Hepatocyte (in vitro differentiated cells): ENCODE data around the gene GPANK1. TPM values are rescaled to one million over a fixed set of nuclear protein-coding genes. Genes with fewer than 3 reads are reported as not detected.

ENCODE experiments used
- DNase-seq: peaks from one replicate; pipeline ENCODE4 v3.0.0-alpha.2; 2016; ENCODE audit warnings: low spot score
- H2AFZ ChIP-seq: fragments of 200-600 bp; sonication (generic); 2 replicates; pipeline ENCODE4 v1.6.0; 2016; ENCODE audit warnings: antibody characterized with exemption, mild to moderate bottlenecking
- H3K27ac ChIP-seq: fragments of 200-600 bp; sonication (generic); 2 replicates; pipeline ENCODE4 v1.5.1; 2016; ENCODE audit warnings: mild to moderate bottlenecking
- H3K27me3 ChIP-seq: fragments of 200-600 bp; sonication (generic); 2 replicates; pipeline ENCODE4 v1.6.1; 2016
- H3K36me3 ChIP-seq: fragments of 200-600 bp; sonication (generic); replicated peaks from 2 replicates; pipeline ENCODE4 v1.5.1; 2016; ENCODE audit warnings: low read depth; ENCODE audit not compliant: insufficient read depth
- H3K4me1 ChIP-seq: fragments of 200-600 bp; sonication (generic); 2 replicates; pipeline ENCODE4 v1.5.1; 2016; ENCODE audit warnings: mild to moderate bottlenecking, moderate library complexity; ENCODE audit not compliant: insufficient read depth
- H3K4me2 ChIP-seq: fragments of 200-600 bp; sonication (generic); 2 replicates; pipeline ENCODE4 v1.6.0; 2016
- H3K4me3 ChIP-seq: fragments of 200-600 bp; sonication (generic); 2 replicates; pipeline ENCODE4 v1.5.1; 2016; ENCODE audit warnings: mild to moderate bottlenecking
- H3K79me2 ChIP-seq: fragments of 200-600 bp; sonication (generic); 2 replicates; pipeline ENCODE4 v1.6.0; 2017; ENCODE audit warnings: mild to moderate bottlenecking
- H3K9me2 ChIP-seq: fragments of 200-600 bp; sonication (generic); replicated peaks from 2 replicates; pipeline ENCODE4 v1.6.0; 2017; ENCODE audit warnings: mild to moderate bottlenecking; ENCODE audit not compliant: insufficient read depth
- H3K9me3 ChIP-seq: fragments of 200-600 bp; sonication (generic); 2 replicates; pipeline ENCODE4 v1.5.1; 2016; ENCODE audit warnings: low read depth, mild to moderate bottlenecking
- H4K20me1 ChIP-seq: fragments of 200-600 bp; sonication (generic); 2 replicates; pipeline ENCODE4 v1.6.0; 2016; ENCODE audit warnings: mild to moderate bottlenecking; ENCODE audit not compliant: insufficient read depth, poor library complexity, severe bottlenecking
- EZH2 ChIP-seq: fragments of 200-600 bp; sonication (generic); IDR thresholded peaks from 2 replicates; pipeline ENCODE4 v1.6.1; 2016; ENCODE audit warnings: antibody characterized with exemption, mild to moderate bottlenecking, borderline replicate concordance
- EZH2phosphoT487 ChIP-seq: fragments of 200-600 bp; sonication (generic); IDR thresholded peaks from one replicate; pipeline ENCODE4 v1.6.1; 2018; ENCODE audit warnings: antibody characterized with exemption, mild to moderate bottlenecking, low read depth, moderate library complexity; ENCODE audit not compliant: unreplicated experiment, severe bottlenecking
- WGBS: methylation state at CpG from one replicate; pipeline ENCODE4 v1.1.6; 2016; ENCODE audit warnings: low lambda C conversion rate; ENCODE audit errors: missing lambda C conversion rate; 5-methylcytosine and 5-hydroxymethylcytosine counted together
- polyA plus RNA-seq: library from polyadenylated mRNA; unstranded; fragments of >200 nt; fragmentation: Nextera tagmentation; extraction: Ambion mirVana; gene quantifications from 2 replicates; pipeline ENCODE4 v1.2.1, GENCODE V29; 2016
- total RNA-seq: library from RNA; depleted of rRNA; stranded (reverse); fragments of >200 nt; gene quantifications from 2 replicates; pipeline ENCODE4 v1.2.3, GENCODE V29; 2014
- TF ChIP-seq, protein P1 (sequence below): fragments of 200-600 bp; sonication (generic); IDR thresholded peaks from 2 replicates; pipeline ENCODE4 v1.5.1; 2016; ENCODE audit warnings: antibody characterized with exemption, mild to moderate bottlenecking; ENCODE audit not compliant: poor library complexity

The GPANK1 gene
- total and polyA plus RNA-seq, 2 experiments from 2014 or later: 18.1 to 23.8 TPM

GRCh38 chr6:31621320-31621939 is 43.4 kb downstream of the GPANK1 start:
- Histone ChIP-seq H3K4me3 (peak overlapping the region; percentile 51), H3K36me3 (no peaks in the 10 kb centered on the region), H3K27ac (peak overlapping the region; percentile 95), H3K4me2 (peak overlapping the region; percentile 91), H3K9me2 (no peaks in the 10 kb centered on the region), H4K20me1 (peaks cover 26% of the 10 kb centered on the region), H3K79me2 (peaks cover 53% of the 10 kb centered on the region), H3K4me1 (peaks cover 8% of the 10 kb centered on the region), H3K9me3 (no peaks in the 10 kb centered on the region), H3K27me3 (no peaks in the 10 kb centered on the region), H2AFZ (peak overlapping the region; percentile 43)
- WGBS: 3% methylated on average over 15 of the region's 15 CpGs
- no peak for DNase-seq
- TF ChIP-seq EZH2phosphoT487 (no peak), EZH2 (no peak)
- TF ChIP-seq, protein P1, sequence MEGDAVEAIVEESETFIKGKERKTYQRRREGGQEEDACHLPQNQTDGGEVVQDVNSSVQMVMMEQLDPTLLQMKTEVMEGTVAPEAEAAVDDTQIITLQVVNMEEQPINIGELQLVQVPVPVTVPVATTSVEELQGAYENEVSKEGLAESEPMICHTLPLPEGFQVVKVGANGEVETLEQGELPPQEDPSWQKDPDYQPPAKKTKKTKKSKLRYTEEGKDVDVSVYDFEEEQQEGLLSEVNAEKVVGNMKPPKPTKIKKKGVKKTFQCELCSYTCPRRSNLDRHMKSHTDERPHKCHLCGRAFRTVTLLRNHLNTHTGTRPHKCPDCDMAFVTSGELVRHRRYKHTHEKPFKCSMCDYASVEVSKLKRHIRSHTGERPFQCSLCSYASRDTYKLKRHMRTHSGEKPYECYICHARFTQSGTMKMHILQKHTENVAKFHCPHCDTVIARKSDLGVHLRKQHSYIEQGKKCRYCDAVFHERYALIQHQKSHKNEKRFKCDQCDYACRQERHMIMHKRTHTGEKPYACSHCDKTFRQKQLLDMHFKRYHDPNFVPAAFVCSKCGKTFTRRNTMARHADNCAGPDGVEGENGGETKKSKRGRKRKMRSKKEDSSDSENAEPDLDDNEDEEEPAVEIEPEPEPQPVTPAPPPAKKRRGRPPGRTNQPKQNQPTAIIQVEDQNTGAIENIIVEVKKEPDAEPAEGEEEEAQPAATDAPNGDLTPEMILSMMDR: no peak

DNA sequence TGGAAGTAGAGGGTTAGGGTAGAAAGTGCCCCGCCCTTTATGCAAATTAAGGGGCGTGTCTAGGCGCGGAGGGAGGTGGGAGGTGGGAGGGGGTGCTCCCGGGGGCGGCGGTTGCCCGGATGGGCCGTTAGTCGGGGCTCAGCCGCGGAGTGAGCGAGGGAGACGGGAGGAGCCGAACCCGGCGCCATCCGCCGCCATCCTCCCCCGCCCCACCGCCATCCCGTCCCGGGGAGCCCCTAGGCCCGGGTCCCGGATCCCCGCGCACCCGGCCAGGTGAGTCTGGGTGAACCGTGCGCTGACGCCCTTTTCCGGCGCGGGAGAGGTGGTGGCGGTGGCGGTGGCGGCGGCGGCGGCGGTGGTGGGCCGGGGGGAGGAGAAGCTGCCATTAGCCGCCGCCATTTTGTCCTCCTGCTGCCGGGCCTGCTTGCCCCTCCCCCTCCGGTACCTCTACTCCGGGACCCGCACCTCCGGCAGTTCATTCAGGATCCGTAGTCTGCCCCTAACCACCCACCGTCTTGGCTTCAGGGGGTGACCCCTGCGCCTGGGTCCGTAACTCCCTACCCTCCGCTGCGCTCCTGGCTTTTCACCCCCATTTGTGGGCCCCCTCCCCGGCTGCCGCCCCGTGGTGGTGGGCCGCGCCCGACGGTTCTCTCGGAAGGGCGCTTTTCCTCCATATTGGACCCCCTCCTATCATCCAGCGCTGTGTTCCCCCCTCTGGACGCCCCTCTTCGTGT is 44.0 kb downstream of the GPANK1 start, which contains the start of gene PRRC2A:
TSS of gene PRRC2A (plus strand) at position 130 of the 734 bp plus-strand sequence. CDS start 2,075 bp downstream, outside the sequence.
- H2AFZ ChIP-seq: peak within 1 kb of the TSS; percentile 43
- H3K36me3 ChIP-seq: no peaks in the 10 kb centered on the region
- TF ChIP-seq, protein P1: no peak
- no peak for TF ChIP-seq EZH2
- TF ChIP-seq EZH2phosphoT487: no peak
- H3K4me3 ChIP-seq: peak within 1 kb of the TSS; percentile 51
- peak within 1 kb of the TSS; percentile 95 for H3K27ac ChIP-seq
- peaks cover 46% of the 10 kb centered on the region for H3K79me2 ChIP-seq
- H3K27me3 ChIP-seq: no peaks in the 10 kb centered on the region
- H3K9me2 ChIP-seq: no peaks in the 10 kb centered on the region
- no peaks in the 10 kb centered on the region for H3K9me3 ChIP-seq
- WGBS: 0% methylated on average over 16 of the region's 67 CpGs
- peaks cover 8% of the 10 kb centered on the region for H3K4me1 ChIP-seq
- DNase-seq: peak; percentile 98
- peaks cover 26% of the 10 kb centered on the region for H4K20me1 ChIP-seq
- peak within 1 kb of the TSS; percentile 91 for H3K4me2 ChIP-seq

DNA sequence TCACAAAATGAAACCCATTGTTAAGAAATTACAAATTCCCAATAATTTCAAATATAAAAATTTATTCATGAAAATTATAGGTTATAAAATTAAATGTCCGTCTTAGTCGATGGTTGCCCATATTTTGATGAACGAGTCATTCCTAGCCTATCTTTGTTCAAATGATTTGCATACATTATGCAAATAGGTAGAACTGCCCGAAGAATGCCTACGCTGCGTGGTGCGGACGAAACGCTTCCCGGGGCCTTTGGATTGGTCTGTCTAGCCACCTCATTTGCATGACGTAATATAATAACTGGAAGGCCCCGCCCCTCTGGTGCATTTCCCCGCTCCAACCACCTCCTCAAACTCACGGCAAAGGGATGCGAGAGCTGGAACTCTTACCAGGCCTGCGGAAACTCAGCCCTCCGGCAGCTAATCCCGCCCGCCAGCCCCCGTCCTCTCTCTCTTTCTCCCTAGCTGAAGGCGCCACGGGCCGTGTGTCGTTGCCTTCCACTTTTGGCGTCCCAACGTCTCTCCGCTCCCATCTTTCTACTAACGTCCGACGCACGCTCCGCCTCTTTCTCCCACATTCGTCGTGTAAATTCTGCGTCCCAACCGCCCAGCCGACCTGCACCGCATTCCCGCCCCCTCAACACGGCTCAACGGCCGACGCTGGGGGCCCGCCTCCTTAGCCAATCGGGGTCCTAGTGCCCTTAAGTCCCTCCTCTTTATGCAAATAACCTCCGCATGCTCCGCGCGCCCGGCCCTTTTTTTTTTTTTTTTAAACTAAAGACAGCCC is 44.8 kb downstream of the GPANK1 start:
- 1% methylated on average over 47 of the region's 50 CpGs for WGBS
- peaks cover 26% of the 10 kb centered on the region for H4K20me1 ChIP-seq
- peak; percentile 99 for DNase-seq
- H3K27ac ChIP-seq: peak overlapping the region; percentile 90
- H3K79me2 ChIP-seq: peaks cover 38% of the 10 kb centered on the region
- peak overlapping the region; percentile 37 for H2AFZ ChIP-seq
- no peaks in the 10 kb centered on the region for H3K9me2 ChIP-seq
- H3K27me3 ChIP-seq: no peaks in the 10 kb centered on the region
- no peaks in the 10 kb centered on the region for H3K36me3 ChIP-seq
- H3K4me1 ChIP-seq: peaks cover 15% of the 10 kb centered on the region
- H3K4me2 ChIP-seq: peak overlapping the region; percentile 69
- TF ChIP-seq, protein P1: no peak
- TF ChIP-seq EZH2 (no peak), EZH2phosphoT487 (no peak)
- H3K4me3 ChIP-seq: peak overlapping the region; percentile 5
- no peaks in the 10 kb centered on the region for H3K9me3 ChIP-seq
